Fibroblast of pulmonary artery (primary cell): ENCODE measurements around the gene MFNG.

ENCODE experiments used
- DNase-seq: peaks from one replicate; pipeline ENCODE4 v3.0.0-alpha.2; 2010; ENCODE audit warnings: low read depth
- H3K4me3 ChIP-seq: replicated peaks from 2 replicates; pipeline ENCODE4 v1.5.1; 2011; ENCODE audit warnings: low read depth, mild to moderate bottlenecking, control low read depth, low read length, moderate library complexity
- CTCF ChIP-seq: IDR thresholded peaks from 2 replicates; pipeline ENCODE4 v1.5.1; 2011; ENCODE audit warnings: mild to moderate bottlenecking, control low read depth, low read length, inconsistent platforms; ENCODE audit errors: missing control alignments

MFNG gene

GRCh38 chr22:37500745-37501609, 14.8 kb upstream of the MFNG start:
- DNase-seq: peak; percentile 43
- no peak for TF ChIP-seq CTCF
- no peak overlapping the region for H3K4me3 ChIP-seq

GRCh38 chr22:37499789-37500540, 13.8 kb upstream of the MFNG start:
- no peak overlapping the region for H3K4me3 ChIP-seq
- no peak for DNase-seq
- TF ChIP-seq CTCF: no peak

- no peak overlapping the region for H3K4me3 ChIP-seq
- TF ChIP-seq CTCF: no peak
- no peak for DNase-seq
These were observed 13.0 kb upstream of the MFNG start for GRCh38 chr22:37499027-37499707.

DNA sequence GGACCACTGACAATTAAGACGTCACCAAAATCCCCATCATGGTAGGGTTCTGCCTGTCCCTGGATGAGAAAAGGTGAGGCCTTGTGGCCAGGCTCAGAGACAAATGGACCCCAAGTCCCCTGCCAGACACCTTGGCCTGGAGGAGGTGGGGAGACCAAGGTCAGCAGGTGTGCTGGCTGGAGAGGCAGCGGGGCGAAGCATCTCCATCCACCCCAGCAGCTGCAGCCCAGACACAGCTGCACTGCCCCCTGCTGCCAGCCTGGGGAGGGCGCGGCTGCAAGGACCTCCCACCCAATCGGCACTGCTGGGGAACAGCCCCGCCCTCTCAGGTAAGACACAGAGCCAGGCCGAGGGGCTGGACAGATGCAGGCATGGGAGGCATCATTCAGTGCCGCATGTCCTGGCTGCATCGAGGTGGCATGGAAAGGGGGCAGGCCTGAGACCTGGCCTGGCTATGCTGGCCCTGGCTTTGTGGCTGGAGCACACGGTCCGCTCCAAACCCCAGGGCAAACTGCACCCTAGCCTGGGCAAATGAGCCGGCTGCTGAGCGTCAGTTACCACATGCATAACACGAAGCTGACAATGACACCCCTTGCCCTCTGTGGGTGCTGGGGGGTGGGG, 12.2 kb upstream of the MFNG start:
- TF ChIP-seq CTCF: peak; percentile 15
- no peak overlapping the region for H3K4me3 ChIP-seq
- DNase-seq: no peak

GRCh38 chr22:37497062-37497599, 10.9 kb upstream of the MFNG start:
- no peak overlapping the region for H3K4me3 ChIP-seq
- TF ChIP-seq CTCF: no peak
- DNase-seq: peak; percentile 89

DNA sequence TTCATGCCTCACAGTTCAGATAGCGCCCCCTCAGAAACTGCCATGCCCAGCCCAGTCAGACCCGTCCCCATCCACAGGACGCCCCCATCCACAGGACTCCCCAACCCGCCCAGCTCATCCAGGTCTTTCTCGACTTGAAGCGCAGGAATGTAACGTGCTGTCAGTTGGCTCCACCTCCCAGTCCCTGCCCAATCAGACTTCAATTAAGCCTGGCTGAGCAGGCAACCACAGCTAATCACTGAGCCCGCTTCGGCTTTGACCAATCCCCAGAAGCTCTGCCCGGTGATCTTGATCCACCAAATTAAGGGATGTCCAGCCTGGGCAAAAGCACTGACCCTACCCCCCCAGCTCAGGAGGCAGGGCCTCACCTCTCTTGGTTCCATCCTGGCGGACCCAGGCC, 10.5 kb upstream of the MFNG start:
- peak; percentile 58 for DNase-seq
- TF ChIP-seq CTCF: no peak
- no peak overlapping the region for H3K4me3 ChIP-seq
